ENCODE results near the gene KCTD2.

KCTD2 gene

DNA sequence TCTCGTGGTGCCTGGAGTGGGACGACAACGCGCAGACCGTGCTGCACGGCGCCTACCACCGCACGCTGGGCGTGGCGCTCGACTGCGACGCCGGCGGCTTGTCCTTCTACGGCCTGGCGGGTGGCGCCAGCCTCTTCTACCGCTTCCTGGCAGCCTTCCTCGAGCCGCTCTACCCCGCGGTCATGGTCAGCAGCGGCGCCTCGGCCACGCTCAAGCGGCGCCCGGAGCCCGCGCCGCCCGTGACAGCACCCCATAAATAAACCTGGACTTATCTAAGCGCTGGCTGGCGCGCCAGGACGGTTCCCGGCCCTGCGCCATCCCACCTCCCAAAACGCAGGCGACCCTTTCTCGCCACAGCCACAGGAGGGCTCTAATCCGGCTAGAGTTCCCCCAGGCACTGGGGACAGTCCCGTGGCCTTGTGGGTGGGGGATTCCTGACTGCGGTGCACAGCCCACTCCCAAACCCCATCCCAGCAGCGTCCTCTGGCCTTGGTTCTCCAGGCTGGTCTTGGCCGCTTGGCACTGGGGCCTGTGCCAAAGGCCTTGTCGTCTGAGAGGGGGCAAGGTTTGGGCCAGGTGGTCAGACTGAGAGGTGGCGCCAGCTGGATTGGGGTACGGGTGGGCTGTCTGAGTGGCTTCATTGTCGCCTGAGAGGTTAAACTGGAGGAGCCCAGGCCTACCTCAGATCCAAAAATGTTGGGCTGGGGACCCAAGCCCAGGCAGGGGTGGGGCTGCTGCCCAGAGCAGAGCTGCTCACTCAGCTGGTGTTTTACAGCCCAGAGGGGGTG, 30.7 kb downstream of the KCTD2 start:
- DNase-seq (ENCODE audit: low read depth): peak; percentile 55

DNA sequence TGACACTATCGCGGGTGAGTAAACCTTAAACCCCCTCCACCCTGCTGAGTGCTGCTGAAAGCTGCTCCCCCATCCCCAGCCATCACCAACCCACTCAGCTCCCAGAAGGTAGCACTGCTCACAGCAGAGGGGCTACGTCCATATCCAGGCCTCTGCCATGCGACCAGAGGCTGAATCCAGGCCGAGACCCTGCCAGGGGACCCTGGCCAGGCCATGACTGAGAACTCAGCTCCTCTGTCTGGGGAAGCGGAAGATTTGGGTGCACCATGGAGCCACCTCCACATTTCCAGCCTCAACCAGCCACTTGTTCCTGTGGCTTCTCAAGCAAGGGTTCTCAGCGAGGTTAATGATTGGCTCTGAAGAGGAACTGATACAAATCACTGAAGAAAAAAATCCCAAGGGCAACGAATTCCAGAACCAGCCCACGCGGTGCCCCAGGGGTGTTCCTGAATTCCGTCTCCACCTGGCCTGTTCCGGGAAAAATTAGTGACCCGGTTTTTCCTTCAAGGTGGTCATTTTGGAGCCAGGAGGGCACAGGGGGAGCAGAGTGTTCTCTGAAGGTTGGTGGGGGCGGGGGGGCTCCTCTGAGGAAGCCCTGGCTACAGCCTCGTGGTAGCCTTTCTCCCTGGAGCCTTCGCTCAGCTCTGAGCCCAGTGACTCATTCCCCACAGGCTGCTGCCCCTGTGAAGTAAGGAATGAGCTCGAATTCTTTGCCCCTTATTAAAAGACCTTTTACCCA, 31.4 kb downstream of the KCTD2 start:
- no peak for DNase-seq (ENCODE audit: low read depth)

DNA sequence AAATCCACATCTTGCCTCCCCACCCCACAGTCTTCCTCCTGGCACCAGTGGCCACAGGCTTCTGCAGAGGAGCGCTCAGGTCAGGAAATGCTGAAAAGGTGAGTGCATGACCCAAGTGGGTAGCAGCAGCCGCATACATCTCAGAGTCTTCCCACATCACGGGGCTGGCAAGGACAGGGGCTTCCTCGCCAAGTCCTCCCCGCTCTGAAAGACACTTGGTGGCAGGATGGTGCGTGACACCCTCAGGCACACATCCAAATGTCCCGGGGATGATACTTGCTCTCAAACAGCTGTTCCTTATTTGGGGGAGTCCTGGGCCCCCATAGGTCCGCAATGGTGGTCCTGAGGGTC, 32.0 kb downstream of the KCTD2 start:
- DNase-seq (ENCODE audit: low read depth): no peak

DNA sequence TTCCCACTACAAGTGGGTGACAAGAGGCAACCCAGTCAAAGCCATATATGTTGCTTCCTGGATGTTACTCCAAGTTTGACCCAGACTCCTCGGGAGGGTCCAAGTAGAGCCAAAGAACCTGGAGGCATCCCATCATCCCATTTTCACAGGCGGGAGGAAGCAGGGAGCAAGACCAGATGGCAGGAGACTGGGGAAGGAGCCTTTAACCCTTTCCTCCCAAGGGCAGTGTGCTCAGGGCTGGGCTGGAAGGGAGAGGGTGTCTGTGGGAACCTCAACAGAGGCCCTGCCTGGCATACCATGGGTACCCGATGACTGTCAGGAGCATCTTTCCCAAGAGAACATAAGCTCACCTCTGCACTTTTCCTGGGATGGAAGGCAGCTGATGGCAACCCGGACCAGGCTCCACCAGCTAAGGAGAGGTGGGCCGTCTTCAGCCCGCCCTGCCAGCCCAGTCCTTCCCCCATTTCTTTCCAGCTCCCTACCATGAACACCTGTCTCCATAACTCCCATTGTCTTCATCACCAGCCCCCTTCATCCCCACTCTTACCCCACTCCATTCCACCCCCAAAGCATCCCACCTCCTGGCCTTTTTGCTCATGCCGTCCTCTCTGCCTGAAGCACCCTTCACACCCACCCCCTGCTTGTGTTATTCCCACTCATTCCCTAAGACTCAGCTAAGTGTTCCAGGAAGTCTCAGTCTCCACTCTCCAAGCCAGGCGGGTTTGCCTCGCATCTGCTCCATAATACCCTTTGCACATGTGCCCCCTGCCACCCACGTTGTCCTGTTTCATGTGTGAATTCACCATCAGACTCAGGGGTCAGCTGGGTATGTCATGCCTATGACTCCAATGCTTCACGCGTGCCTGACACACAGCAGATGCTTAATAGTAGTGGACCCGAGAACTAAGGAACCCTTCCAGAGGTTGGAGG, 34.9 kb downstream of the KCTD2 start:
- no peak for DNase-seq (ENCODE audit: low read depth)

DNA sequence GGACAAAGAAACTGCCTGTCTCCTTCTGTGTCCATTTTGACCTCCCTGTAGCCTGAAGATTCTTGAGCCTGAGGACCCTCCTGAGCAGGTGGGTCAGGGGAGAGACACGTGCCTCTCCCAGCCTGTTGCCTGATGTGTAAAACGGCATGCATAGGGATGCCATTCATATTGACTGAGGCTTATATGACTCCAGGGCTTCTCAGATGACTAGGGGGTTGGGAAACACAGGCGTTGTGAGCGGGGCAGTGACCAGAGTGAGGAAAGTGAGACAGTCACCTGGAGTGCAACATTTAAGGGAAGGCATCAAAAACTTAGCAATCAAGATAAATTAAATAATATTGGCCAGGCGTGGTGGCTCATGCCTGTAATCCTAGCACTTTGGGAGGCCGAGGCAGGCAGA, 35.7 kb downstream of the KCTD2 start:
- no peak for DNase-seq (ENCODE audit: low read depth)

DNA sequence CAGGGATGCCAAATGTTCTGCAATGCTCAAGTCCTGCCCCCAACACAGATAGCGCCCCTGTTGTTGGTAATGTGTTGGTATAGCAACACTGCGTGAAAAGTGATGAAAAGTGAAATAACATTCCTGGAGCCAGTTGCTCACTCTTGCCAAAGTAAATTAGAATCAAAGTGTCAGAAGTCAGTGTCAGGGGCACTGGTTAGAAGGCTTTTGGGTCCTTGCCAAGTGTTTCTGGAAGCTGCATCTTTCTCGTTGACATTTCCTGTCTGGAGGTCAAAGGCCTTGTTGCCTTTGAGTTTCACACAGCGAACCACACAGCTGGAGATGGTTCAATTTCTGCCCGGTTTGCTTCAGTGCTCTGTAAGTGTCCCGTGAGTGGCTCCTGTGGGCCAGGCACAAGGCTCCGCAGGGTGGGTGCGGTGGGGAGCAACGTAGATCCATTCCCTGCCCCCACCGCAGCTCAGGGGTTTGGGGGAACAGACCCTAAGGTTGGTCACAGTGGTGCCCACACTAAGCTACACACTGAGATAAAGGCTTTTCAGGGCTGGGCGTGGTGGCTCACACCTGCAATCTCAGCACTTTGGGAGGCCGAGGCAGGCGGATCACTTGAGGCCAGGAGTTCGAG, 37.1 kb downstream of the KCTD2 start:
- no peak for DNase-seq (ENCODE audit: low read depth)

DNA sequence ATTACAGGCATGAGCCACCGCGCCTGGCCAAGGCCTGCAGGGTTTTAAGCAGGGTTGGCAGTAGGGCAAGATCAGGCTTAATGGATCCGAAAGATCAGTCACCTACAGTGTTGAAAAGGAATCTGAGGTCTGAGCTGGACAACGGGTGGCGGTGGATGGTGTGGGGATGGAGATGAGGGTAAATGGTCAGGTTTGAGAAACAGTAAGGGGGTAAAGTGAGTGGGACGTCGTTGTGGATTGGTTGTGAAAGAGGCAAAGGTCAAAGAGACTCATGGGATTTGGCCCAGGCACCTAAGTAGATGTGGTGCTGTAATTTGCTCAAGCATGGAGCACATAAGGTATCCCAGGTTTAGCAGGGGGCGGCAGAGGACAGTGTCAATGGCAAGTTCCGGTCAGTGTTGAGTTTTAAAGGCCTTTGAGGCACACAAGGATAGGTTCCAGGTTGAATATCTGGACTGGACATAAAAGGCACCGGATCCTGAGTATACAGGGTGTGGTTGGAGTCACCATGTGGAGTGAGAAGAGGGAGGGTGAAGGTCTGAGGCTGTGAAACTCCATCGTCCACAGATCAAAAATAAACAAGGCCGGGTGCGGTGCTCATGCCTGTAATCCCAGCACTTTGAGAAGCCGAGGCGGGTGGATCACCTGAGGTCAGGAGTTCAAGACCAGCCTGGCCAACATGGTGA, 39.6 kb downstream of the KCTD2 start:
- no peak for DNase-seq (ENCODE audit: low read depth)

DNA sequence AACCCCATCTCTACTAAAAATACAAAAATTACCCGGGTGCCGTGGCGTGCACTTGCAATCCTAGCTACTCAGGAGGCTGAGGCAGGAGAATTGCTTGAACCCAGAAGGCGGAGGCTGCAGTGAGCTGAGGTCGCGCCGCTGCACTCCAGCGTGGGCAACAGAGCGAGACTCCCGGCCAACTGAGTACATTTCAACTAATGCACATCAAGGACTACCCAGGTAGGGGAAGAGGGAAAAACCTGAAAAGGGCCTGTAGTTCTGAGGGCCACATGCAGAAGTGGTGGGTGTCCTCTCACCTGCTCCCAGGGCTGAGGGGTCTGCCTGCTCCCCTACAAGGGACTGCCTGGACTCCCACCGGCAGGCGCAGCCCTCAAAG, 40.1 kb downstream of the KCTD2 start:
- DNase-seq (ENCODE audit: low read depth): no peak

DNA sequence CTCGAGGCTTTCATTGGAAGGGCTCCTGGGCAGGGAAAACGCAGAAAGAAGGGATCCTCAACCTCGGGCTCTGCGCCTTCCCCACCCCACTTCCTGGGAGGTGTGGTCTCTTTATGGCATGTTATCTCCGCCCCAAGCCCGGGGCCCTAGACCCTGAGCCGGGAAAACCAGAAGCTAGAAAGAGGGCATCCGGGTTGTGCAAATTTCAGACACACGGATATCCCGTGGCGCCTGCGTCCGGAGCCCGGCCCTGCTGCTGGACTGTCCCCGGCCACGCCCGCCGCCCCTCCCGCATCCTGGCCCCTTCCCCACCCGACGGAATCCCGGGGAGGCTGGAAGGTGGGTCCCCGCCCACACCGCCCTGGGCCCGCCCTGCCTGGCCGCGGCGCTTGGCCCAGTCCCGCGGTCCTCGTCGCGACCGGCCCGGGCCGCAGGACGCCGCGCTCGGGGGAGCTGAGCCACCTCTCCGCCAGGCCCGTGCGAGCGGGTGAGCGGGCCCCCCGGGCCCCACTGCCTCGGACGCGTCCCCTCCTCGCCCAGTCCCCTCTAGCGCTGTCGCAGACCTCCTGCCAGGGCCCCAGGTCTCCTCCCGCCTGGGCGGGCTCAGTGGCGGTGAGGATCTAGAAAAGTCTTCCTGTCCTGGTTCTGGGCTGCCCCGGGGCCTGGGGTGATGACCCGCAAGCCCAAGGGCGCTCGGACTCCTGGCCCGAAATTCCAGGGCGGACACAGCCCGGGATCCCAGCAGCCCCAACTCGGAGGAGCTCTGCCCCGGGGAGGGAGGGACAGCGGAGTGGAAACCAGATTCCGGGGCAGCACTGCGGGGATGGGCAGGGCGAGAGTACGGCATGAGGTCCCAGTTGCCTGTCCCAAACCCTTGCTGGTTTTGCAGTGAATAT, 40.8 kb downstream of the KCTD2 start, which contains the start of gene SLC16A5:
SLC16A5 (plus strand) TSS at position 397 of the 896 bp plus-strand sequence. CDS start 5,683 bp downstream, outside the sequence.
- DNase-seq (ENCODE audit: low read depth): peak; percentile 43

DNA sequence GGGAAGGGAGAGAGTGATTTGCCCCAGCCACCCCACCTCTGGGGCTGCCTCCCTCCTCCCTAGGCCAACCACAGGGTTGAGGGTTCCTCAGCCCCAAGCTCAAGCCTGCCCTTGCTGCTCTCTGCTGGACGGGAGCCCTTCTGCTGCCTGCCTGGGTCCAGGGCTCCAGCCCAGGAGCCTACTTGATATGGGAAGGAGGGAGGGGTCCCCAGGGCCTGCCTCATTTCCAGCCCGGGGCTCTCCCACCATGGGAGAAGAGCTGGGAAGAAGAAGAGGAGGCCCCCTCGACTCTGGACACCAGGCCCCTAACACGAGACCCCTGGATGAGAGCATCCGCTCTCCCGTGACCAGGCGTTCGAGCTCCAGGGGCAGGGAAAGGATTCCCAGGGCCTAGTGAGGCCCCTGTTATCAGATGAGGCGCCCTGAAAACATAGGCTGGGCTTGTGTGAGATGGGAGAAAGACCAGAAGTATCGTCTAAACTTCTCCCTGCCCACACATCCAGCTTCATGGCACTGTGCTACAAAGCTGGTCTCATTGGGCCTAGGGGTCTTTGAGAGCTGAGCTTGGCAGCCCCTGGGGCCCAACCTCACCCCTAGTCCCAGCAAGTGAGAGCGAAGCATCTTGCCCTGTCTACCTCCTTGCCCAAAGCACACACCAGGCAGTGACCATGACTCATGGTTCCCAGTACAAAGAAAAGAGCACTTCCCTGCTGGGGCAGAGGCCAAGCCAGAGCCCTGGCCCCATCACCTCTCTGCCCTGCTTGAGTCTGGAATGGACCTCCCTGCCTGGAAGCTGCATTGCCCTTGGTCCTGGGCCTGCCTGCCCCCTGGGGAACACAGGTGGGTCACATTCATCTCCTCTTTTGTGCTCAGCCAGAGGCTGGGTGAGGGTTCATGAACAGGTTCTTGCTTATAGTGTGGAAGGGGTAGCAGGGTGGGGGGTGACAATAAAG, 41.7 kb downstream of the KCTD2 start:
- DNase-seq (ENCODE audit: low read depth): no peak

DNA sequence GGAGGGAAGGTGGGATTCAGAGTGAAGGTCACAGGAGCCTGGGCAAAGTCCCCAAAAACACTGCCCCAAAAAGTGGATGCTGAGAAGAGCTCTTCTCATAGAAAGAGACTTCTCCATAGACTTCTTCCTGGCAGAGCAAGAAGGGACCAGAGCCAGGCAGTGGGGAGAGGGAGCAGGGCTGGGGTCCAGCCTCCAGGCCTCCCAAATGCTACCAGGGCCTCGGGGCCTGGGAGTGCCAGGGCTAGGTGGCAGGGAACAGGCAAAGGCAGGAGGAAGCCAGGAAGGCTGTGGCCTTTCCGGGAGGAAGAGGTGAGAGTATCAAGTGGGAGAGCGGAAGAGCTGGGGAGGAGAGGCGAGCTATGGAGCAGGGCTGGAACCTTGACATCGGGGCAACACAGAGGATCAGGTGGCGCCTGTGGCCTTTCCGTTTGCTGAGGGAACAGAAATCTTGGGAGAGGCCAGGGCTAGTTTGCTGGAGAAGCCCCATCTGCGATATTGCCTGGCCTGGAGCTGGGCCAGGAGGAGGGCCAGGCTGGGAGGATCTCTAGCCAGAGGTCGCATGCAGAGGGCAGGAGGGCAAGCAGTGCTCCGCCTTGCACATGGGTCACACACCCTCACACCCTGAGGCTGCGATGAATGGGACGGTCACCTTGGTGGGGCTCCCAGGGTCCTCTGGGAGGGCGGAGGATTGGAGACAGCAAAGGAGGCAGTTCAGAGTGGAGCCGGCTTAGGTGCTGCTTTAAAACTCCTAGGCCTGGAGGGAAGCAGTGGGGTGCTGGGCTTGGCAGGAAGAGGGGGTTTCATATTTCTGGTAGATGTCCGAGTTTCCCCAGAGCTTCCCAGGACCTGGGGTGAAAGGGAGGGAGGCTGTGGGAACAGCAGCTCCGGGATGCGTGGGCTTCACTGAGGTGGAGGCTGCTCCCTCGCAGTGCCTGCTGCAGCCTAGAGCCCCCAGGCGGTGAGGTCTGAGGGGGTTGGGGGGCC, 44.1 kb downstream of the KCTD2 start:
- no peak for DNase-seq (ENCODE audit: low read depth)

DNA sequence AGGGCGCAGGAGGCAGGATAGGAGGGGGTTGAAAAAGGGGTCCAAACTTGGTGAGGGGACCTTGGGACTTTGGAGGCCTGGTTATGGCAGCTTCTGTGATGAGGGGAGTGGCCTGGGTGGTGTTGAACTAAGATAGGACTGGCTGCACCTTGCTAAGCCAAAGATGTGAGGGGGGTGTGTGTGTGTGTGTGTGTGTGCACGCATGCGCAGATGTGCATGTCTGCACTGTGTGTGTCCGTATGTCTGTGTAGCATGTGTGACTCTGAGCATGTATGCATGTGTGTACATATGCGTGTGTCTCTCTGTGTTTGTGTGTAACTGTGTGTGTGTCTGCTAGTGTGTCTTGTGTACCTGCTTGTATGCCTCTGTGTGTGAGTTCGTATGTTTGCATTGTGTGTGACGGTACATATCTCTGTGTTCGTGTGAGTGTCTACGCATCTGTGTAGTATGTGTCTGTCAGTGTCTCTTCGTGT, 44.9 kb downstream of the KCTD2 start:
- DNase-seq (ENCODE audit: low read depth): no peak

DNA sequence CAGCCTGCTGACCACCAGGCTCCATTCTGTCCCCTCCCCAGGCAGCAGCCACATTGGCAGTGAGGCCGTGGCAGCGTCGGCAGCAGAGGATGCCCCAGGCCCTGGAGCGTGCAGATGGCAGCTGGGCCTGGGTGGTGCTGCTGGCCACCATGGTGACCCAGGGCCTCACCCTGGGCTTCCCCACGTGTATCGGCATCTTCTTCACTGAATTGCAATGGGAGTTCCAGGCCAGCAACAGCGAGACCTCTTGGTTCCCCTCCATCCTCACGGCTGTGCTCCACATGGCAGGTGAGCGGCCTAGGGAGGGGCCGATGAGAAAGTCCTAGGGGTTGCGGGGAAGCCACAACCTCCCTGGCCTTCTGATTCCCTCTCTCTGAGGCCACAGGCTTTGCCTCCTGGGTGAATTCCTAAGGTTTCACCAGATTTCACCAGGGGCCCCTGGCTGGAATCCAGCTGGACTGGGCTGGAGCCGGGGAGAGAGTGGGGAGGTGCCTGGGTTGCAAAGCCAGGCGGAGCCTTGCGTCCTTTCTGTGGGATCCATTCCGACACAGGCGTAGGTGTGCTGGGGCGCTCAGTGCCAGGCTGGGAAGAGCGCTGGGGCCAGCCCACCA, 46.6 kb downstream of the KCTD2 start:
- DNase-seq (ENCODE audit: low read depth): no peak

DNA sequence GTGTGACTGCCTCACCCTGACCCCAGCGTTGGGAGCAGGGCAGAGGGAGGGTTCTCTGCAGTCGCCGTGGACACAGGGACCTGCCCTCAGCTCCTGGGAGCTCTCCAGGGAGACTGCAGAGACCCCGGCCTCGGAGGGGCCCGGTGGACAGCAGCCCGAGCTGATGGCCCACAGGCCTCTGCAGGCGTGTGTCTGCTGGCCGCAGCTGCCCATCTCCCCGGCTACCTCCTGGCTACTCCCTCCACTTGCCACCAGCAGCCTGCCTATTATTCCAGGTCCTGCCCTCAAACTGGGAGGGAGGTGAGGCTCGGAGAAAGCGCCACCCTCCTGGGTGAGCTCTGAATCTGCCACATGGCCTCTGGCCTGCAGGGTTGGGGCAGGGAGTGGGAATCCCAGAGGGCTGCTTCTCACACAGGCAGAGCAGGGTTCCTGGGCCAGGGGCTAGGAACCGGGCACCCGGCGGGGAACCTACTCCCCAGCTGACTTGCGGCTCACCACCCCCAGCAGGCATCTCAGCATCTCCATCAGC, 47.9 kb downstream of the KCTD2 start:
- DNase-seq (ENCODE audit: low read depth): no peak

DNA sequence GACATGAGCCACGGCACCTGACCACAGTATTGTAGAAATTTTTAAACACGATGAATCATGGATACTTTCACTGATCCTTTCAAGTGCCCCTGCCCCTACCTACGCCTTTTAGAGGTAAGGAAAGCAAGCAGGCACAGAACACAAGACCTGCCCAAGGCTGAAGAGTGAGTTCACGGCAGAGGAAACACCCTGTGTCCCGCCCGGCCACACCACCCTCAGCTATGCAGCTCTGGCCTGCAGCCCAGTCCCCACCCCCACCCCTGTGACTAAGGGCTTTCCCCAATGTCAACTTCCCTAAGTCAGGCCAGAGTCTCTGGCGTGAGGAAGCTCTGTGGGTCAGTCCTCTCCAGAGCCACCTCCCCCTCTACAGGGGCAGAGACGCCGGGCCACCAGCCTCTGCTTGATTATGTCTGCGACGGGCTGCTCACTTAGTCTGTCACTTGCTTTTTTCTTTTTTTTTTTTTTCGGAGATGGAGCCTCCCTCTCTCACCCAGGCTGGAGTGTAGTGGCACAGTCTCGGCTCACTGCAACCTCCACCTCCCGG, 49.1 kb downstream of the KCTD2 start:
- no peak for DNase-seq (ENCODE audit: low read depth)

DNA sequence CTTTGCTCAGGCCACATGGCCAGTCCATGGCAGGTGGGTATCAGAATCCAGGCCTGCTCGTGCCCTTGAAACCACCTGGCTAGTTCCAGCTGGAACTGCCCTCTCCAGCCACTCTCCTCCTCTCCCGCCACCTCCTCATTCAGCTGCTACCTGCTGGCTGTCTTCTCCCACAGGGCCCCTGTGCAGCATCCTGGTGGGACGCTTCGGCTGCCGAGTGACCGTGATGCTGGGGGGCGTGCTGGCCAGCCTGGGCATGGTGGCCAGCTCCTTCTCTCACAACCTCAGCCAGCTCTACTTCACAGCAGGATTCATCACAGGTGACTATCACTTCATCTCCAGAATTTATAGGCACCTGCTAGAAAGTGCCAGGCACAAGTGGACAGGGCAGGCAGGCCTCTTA, 50.8 kb downstream of the KCTD2 start:
- no peak for DNase-seq (ENCODE audit: low read depth)

DNA sequence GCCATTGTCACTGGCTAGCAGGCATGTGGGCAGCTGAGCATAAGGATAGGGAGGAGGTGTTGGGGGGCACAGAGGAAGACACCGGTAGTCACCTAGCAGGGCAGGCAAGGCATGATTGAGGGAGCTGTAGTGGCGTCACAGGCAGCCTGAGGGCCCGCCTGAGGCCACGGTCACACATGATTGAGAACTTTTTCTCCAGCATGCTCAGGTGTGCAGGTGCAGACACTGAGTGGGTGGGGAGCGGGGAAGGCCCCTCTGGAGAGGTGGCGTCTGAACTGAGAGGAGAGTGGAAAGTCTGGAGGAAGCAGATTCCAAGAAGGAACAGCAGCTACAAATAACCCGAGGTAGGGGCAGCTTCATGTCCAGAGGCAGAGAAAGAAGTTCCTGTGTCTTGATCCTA, 51.8 kb downstream of the KCTD2 start:
- no peak for DNase-seq (ENCODE audit: low read depth)

Measured in activated T-helper 1 cell treated with Interleukin-2 at 50 U/mL for 16 hours (primary cell).